Prostate gland (tissue), 2 donors: ENCODE data around the gene SUPT3H. TPM values are rescaled to one million over a fixed set of nuclear protein-coding genes. Genes with fewer than 3 reads are reported as not detected.

Experiments
- DNase-seq: peaks from one replicate; pipeline ENCODE4 v3.0.0-alpha.2; 2019; ENCODE audit warnings: low spot score
- H3K27ac ChIP-seq, 2 donors: fragments of 200-600 bp; sonication (generic); 2 replicates each; pipeline ENCODE4 v1.5.1; 2017 to 2019
- H3K27me3 ChIP-seq: fragments of 200-600 bp; sonication (generic); replicated peaks from 2 replicates; pipeline ENCODE4 v1.5.1; 2019; ENCODE audit not compliant: insufficient read depth
- H3K36me3 ChIP-seq, 2 donors: fragments of 200-600 bp; sonication (generic); 1 replicate in 1 of 2; 2 replicates in 1 of 2; pipeline versions ENCODE4 v1.5.1 to v1.8.1; 2017 to 2019
- H3K4me1 ChIP-seq: fragments of 200-600 bp; sonication (generic); replicated peaks from 2 replicates; pipeline ENCODE4 v1.5.1; 2019
- H3K4me3 ChIP-seq, 2 donors: fragments of 200-600 bp; sonication (generic); 2 replicates each; pipeline ENCODE4 v1.5.1; 2017 to 2019
- H3K9me3 ChIP-seq: fragments of 200-600 bp; sonication (generic); 2 replicates; pipeline ENCODE4 v1.5.1; 2017
- CTCF ChIP-seq, 4 experiments: fragments of 200-600 bp in 2 of 4; fragments of 450-650 bp in 2 of 4; sonication (generic) in 2 of 4; IDR thresholded peaks; 1 replicate in 3 of 4; 2 replicates in 1 of 4; pipeline ENCODE4 v1.5.1; 2016 to 2019; ENCODE audit warnings: antibody characterized with exemption in 4 of 4, mild to moderate bottlenecking in 2 of 4, moderate library complexity in 2 of 4
- POLR2A ChIP-seq: fragments of 450-650 bp; IDR thresholded peaks from one replicate; pipeline ENCODE4 v1.6.1; 2016; ENCODE audit warnings: antibody characterized with exemption, mild to moderate bottlenecking
- POLR2AphosphoS5 ChIP-seq: sonication (generic); formaldehyde crosslinking; IDR thresholded peaks from one replicate; pipeline ENCODE4 v1.6.1; 2017; ENCODE audit warnings: antibody characterized with exemption
- WGBS: methylation state at CpG from one replicate; pipeline ENCODE4 v1.1.5; 2018; 5-methylcytosine and 5-hydroxymethylcytosine counted together
- intact Hi-C: fragments of 100-400 bp; cut with DNase I; formaldehyde crosslinking; loops from one replicate; pipeline ENCODE4 v1.14.2; 2022
- total RNA-seq, 2 donors: library from RNA; depleted of rRNA; stranded (reverse); fragments of >200 nt; gene quantifications; one replicate each; pipeline ENCODE4 v1.1.0, GENCODE V29; 2016

SUPT3H gene
- total RNA-seq, 2 donors from 2014 or later: 4.6 to 13.1 TPM

- no peak for TF ChIP-seq POLR2A
- TF ChIP-seq POLR2AphosphoS5: no peak
- no peak for TF ChIP-seq CTCF (IDR thresholded peaks at IDR 0.05)
- H3K4me1 ChIP-seq: no peaks in the 10 kb centered on the region
- 56% methylated on average over 4 of the region's 4 CpGs for WGBS
- H3K36me3 ChIP-seq: no peaks in the 10 kb centered on the region
- H3K27me3 ChIP-seq: no peaks in the 10 kb centered on the region
- no peak for DNase-seq
- no peaks in the 10 kb centered on the region for H3K9me3 ChIP-seq
- no peak overlapping the region for H3K4me3 ChIP-seq
- H3K27ac ChIP-seq: no peak overlapping the region
- intact Hi-C loops: no loop called here
These were observed 394.0 kb downstream of the SUPT3H start for GRCh38 chr6:44983467-44984365.

- intact Hi-C loops: no loop called here
- Histone ChIP-seq H3K36me3 (no peaks in the 10 kb centered on the region), H3K9me3 (no peaks in the 10 kb centered on the region), H3K4me1 (no peaks in the 10 kb centered on the region), H3K4me3 (no peak overlapping the region), H3K27me3 (no peaks in the 10 kb centered on the region), H3K27ac (no peak overlapping the region)
- TF ChIP-seq POLR2AphosphoS5: no peak
- TF ChIP-seq CTCF (IDR thresholded peaks at IDR 0.05): no peak
- TF ChIP-seq POLR2A: no peak
- 86% methylated on average over 4 of the region's 4 CpGs for WGBS
- DNase-seq: no peak
These were observed 396.9 kb downstream of the SUPT3H start for GRCh38 chr6:44980841-44981240.

- H3K36me3 ChIP-seq: no peaks in the 10 kb centered on the region
- intact Hi-C loops: no loop called here
- no peak for TF ChIP-seq POLR2AphosphoS5
- no peak overlapping the region for H3K4me3 ChIP-seq
- DNase-seq: no peak
- H3K4me1 ChIP-seq: no peaks in the 10 kb centered on the region
- no peak overlapping the region for H3K27ac ChIP-seq
- H3K9me3 ChIP-seq: no peaks in the 10 kb centered on the region
- no peaks in the 10 kb centered on the region for H3K27me3 ChIP-seq
These were observed 400.8 kb downstream of the SUPT3H start for GRCh38 chr6:44976677-44977641.

- Histone ChIP-seq H3K4me3 (no peak overlapping the region), H3K36me3 (no peaks in the 10 kb centered on the region), H3K27ac (no peak overlapping the region), H3K4me1 (no peaks in the 10 kb centered on the region), H3K9me3 (no peaks in the 10 kb centered on the region), H3K27me3 (no peaks in the 10 kb centered on the region)
- no peak for DNase-seq
- TF ChIP-seq POLR2AphosphoS5: no peak
- no peak for TF ChIP-seq POLR2A
- TF ChIP-seq CTCF (IDR thresholded peaks at IDR 0.05): no peak
- intact Hi-C loops: no loop called here
- WGBS: 41% methylated on average over 2 of the region's 2 CpGs
These were observed 403.2 kb downstream of the SUPT3H start for GRCh38 chr6:44974511-44974910.

- Histone ChIP-seq H3K4me3 (no peak overlapping the region), H3K36me3 (no peaks in the 10 kb centered on the region), H3K9me3 (no peaks in the 10 kb centered on the region), H3K27me3 (no peaks in the 10 kb centered on the region), H3K27ac (no peak overlapping the region), H3K4me1 (no peaks in the 10 kb centered on the region)
- DNase-seq: no peak
- TF ChIP-seq POLR2AphosphoS5 (no peak), POLR2A (no peak), CTCF (IDR thresholded peaks at IDR 0.05) (no peak)
- WGBS: 99% methylated on average over 3 of the region's 3 CpGs
- intact Hi-C loops: no loop called here
These were observed 405.0 kb downstream of the SUPT3H start for GRCh38 chr6:44972709-44973108.
